Stimulated activated CD4-positive, alpha-beta T cell treated with anti-CD3 and anti-CD28 coated beads, Interleukin-2, amount 100 ng/mL, for 4 hours (primary cell): ENCODE results near the gene SLX1B.
A peak's percentile ranks its signal among the peaks of the same experiment; 100 is the strongest.
"Not testable (repeated sequence)": the region's sequence is repeated elsewhere in the genome, so short reads cannot be mapped to it uniquely, and the experiment has no call there.

Experiments
- DNase-seq: peaks from one replicate; pipeline ENCODE4 v3.0.0-alpha.2; 2020; ENCODE audit warnings: low read depth

The SLX1B gene

GRCh38 chr16:29454269-29454668 lies at the start of gene SLX1B, which contains the start of gene BOLA2:
TSS of gene SLX1B (plus strand) at chr16:29454533.
TSS of gene BOLA2 (minus strand) at chr16:29454351. CDS start at chr16:29454253, 98 bp downstream.
- not testable (repeated sequence) for DNase-seq

GRCh38 chr16:29405249-29405648 lies 49.1 kb upstream of the SLX1B start:
- DNase-seq, result not testable (repeated sequence)

DNA sequence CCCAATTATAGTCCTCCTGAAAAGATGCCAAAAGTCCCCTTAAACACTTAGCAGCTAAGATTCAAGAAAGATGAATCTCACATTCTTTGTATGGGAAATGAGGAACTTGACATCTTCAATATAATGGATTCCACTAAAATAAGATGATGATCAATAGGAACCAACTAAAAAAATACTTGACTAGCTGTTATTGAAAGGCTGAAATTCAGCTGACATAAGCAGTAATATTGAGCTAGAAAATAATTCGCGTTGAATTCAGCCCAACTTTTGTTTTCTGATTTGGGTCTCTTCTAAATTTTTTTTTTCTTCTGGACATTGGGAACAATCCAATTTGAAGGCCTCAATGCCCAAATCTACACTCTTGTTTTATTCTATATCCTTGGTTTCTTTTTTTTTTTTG lies 30.7 kb upstream of the SLX1B start:
- DNase-seq, result not testable (repeated sequence)

DNA sequence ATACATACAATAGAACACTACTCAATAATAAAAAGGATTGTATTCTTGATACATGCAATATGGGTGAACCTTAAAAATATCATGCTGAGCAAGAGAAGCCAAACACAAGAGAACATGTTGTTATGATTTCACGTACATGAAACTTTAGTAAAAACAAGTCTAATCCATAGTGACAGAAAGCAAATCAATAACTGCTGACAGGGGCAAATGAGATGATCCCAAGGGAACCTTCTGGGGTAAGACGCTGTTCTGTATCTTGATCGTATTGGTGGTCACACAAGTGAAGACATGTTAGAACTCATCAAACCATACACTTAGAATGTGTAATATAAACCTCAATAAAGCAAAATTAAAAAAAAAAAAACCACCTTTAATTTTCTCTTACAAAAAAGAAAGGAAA lies 28.9 kb upstream of the SLX1B start:
- DNase-seq, result not testable (repeated sequence)

- DNase-seq, result not testable (repeated sequence)
Measured at GRCh38 chr16:29453754-29454153, 579 bp upstream of the SLX1B start.

GRCh38 chr16:29454828-29455227 lies 495 bp downstream of the SLX1B start:
- DNase-seq, result not testable (repeated sequence)

GRCh38 chr16:29457660-29458059 lies 3.3 kb downstream of the SLX1B start:
- not testable (repeated sequence) for DNase-seq

DNA sequence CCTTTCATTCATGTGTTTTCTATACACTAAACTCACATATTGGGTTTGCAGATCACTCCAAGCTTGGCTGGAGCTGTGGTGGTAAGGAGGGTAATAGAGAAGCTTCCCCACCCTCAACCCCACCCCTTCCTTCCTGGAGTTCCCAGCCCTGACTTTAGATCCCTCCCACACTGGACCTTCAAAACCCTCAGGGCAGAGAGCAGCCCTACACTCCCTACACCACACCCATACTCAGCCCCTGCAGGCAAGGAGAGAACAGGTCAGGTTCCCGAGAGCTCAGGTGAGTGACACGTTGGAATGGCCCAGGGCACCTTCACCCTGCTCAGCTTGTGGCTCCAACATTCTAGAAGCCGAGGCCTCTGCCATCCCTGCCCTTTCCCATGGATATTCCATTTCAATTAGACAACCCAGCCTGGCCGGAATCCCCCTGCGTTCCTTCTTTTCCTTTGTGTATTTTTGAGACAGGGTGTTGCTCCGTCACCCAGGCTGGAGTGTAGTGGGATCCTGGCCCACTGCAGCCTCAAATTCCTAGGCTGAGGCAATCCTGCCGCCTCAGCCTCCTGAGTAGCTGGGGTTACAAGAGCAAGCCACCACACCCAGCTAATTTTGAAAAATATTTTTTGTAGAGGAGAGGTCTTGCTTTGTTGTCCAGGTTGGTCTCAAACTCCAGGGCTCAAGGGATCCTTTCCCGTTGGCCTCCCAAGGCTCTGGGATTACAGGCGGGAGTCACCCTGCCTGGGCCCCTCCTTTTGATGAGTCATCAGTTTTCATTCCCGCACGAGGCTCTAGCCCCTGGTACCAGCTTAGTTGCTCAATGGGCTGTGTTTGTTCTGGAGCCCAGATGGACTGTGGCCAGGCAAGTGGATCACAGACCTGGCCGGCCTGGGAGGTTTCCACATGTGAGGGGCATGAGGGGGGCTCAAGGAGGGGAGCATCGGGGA lies 5.6 kb downstream of the SLX1B start, which contains the start of gene SULT1A4:
Gene SULT1A4 (plus strand): TSS at position 208 of the 941 bp plus-strand sequence. CDS start 1,473 bp downstream, outside the sequence.
- not testable (repeated sequence) for DNase-seq

DNA sequence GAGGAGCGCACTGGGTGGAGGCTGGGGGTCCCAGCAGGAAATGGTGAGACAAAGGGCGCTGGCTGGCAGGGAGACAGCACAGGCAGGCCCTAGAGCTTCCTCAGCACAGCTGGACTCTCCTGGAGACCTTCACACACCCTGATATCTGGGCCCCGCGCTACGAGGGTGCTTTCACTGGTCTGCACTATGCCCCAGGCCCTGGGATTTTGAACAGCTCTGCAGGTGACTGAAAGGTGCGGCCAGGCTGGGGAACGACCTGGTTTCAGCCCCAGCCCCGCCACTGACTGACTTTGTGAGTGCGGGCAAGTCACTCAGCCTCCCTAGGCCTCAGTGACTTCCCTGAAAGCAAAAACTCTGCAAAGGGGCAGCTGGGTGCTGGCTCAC lies 6.3 kb downstream of the SLX1B start:
- DNase-seq, result not testable (repeated sequence)

DNA sequence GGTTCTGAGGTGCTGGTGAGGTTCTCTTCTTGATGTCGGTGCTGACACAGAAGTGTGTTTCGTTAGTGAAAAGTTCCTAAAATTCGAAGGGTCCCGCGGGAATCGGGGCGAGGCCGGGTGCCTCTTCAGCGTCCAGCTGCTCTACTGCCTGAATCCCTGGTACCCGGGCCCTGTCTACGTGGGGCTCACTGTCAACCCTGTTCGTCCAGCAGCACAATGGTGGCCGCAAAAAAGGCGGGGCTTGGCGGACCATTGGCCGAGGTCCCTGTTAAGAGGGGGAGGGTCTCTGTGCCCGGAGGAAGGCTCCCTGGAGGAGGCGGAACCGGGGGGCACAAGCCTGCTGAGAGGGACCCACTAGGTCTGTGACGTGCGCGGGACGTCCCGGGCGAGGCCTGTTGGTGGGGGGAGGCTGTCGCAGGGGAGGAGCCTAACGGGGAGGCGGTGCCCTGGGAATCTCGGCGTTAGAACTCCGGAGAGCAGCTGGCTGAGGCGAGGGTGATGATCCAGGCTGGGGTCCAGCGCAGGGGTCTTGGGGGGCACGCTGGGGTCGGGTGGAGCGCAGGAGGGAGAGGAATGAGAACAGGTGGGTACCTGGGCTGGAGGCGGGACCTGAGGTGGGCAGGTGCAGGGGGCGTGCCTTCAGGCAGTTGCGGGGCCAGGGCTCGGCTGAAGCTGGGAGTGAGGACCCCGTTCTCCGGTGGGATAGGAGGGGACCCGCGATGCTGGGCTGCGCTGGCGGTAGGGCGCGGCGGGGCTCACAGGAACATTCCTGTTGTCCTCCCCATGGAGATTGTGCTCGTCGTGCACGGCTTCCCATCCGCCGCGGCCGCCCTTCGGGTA lies 11.9 kb downstream of the SLX1B start:
- DNase-seq, result not testable (repeated sequence)

- DNase-seq, result not testable (repeated sequence)
Measured at GRCh38 chr16:29466904-29467303, 12.6 kb downstream of the SLX1B start.

DNA sequence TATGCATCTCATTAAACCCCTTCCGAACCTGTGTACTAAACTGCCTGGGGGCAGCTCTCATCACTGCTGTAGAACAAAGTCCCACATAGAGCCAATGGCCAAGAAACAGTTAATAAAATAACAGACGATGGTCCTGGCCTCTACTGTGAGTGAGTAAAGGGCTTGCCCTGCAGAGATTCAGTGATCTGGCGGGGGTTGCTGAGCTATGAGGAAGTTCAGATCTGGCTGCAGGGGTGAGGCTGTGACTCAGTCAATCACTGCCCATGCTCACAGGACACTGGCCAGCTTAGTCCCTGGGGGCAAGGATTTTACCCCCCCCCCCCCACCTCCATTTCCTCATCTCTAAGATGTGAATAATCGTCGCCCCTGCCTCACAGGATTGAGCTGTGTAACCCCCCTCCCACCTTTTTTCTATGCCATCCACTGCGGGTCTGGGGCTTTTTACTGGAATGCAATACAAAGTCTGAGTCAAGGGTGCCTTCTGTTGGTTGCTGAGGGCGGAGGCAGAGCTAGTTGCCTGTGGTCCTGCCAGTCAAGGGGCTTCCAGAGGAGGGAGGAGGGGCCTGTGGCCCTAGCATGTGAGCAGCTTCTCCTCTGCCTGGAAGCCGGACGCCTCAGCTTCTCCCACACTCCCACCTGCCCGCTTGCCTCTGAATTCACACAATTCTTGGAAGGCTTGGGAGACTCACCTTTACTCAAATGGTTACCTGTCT lies 13.5 kb downstream of the SLX1B start:
- DNase-seq, result not testable (repeated sequence)

- peak; percentile 21 for DNase-seq
Measured at GRCh38 chr16:29469660-29470059, 15.3 kb downstream of the SLX1B start.

GRCh38 chr16:29472065-29472464 lies 17.7 kb downstream of the SLX1B start:
- DNase-seq, result not testable (repeated sequence)

- DNase-seq, result not testable (repeated sequence)
Measured at GRCh38 chr16:29482276-29482675, 27.9 kb downstream of the SLX1B start.

- not testable (repeated sequence) for DNase-seq
Measured at GRCh38 chr16:29506308-29506707, 52.0 kb downstream of the SLX1B start, which contains the start of gene NPIPB12. TSS of gene NPIPB12 (minus strand) at chr16:29506408.
